AG04450 (cell line): ENCODE data around the gene NKRF. TPM values are rescaled to one million over a fixed set of nuclear protein-coding genes. Genes with fewer than 3 reads are reported as not detected.

Experiments used
- CTCF ChIA-PET: fragments of 300-600, 350-600 bp; formaldehyde crosslinking; extraction: SDS; loops from one replicate; lab custom pipeline; 2022; ENCODE audit warnings: antibody characterized with exemption, inconsistent platforms; lab: Charles Lee
- POLR2A ChIA-PET: fragments of 350-600 bp; formaldehyde crosslinking; extraction: SDS; loops from one replicate; lab custom pipeline; 2021; ENCODE audit warnings: antibody characterized with exemption, inconsistent platforms; lab: Yijun Ruan, JAX
- DNase-seq: peaks from one replicate; pipeline ENCODE4 v3.0.0-alpha.2; 2011; ENCODE audit warnings: low read depth, low spot score
- H3K27ac ChIP-seq: one replicate; pipeline ENCODE4 v1.5.1; 2012; ENCODE audit warnings: low read depth, low read length, control low read depth
- H3K27me3 ChIP-seq: one replicate; pipeline ENCODE4 v1.6.0; 2012; ENCODE audit warnings: low read length; ENCODE audit not compliant: control insufficient read depth, insufficient read depth
- H3K4me3 ChIP-seq: 2 replicates; pipeline ENCODE4 v1.5.1; 2011; ENCODE audit warnings: mild to moderate bottlenecking, low read depth, low read length, control low read depth
- H3K9me3 ChIP-seq: 2 replicates; pipeline ENCODE4 v1.5.1; 2012; ENCODE audit warnings: low read length; ENCODE audit not compliant: control insufficient read depth, insufficient read depth
- polyA plus RNA-seq: library from polyadenylated mRNA; depleted of rRNA; stranded (reverse); fragments of >200 nt; gene quantifications from 2 replicates; pipeline ENCODE4 v1.2.3, GENCODE V29; 2011
- TF ChIP-seq, protein P1 (sequence below): IDR thresholded peaks from 2 replicates; pipeline ENCODE4 v1.5.1; 2011; ENCODE audit warnings: low read depth, low read length, control low read depth, inconsistent platforms

NKRF gene
- polyA plus RNA-seq, 1 experiment: 6.4 TPM

DNA sequence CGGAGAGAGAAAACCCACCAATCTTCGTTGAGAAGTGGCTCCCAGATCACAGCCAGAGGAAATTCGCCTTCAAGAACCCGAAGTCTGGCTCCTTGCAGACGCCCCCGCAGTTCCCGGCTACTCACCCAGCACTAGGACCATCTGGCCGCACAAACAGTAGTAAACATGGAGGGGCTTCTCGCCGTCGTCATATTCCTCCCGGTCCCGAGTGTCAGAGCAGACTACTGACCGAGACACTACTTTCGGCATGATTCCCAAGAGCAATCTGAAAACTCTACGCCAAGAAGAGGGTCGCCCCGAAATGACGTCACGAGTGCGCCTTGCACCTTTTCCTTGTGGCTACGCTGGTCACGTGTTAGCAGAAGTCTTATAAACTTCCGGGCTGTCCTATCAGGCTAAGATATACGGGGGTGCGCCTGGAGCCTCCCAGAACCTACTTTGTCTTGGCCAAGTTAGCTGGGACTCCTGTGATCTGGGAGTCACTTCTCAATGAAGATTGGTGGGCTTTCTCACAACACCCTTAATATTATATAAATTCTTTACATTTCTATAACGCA, 41.0 kb downstream of the NKRF start, which contains the start of gene STEEP1:
Gene STEEP1, minus strand, starts transcription at position 303 of the 557 bp plus-strand sequence. Its CDS starts 54 bp downstream, at position 249.
- TF ChIP-seq, protein P1, sequence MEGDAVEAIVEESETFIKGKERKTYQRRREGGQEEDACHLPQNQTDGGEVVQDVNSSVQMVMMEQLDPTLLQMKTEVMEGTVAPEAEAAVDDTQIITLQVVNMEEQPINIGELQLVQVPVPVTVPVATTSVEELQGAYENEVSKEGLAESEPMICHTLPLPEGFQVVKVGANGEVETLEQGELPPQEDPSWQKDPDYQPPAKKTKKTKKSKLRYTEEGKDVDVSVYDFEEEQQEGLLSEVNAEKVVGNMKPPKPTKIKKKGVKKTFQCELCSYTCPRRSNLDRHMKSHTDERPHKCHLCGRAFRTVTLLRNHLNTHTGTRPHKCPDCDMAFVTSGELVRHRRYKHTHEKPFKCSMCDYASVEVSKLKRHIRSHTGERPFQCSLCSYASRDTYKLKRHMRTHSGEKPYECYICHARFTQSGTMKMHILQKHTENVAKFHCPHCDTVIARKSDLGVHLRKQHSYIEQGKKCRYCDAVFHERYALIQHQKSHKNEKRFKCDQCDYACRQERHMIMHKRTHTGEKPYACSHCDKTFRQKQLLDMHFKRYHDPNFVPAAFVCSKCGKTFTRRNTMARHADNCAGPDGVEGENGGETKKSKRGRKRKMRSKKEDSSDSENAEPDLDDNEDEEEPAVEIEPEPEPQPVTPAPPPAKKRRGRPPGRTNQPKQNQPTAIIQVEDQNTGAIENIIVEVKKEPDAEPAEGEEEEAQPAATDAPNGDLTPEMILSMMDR: no peak
- peak; percentile 63 for DNase-seq
- POLR2A ChIA-PET: interaction anchor here (1.1 kb wide), 1 partner anchor 10 kb away, joined by 5 read pairs; the partner anchor contains the start of gene UBE2A
- Histone ChIP-seq H3K4me3 (peak within 1 kb of the TSS; percentile 70), H3K27me3 (no peaks in the 10 kb centered on the region), H3K9me3 (no peaks in the 10 kb centered on the region), H3K27ac (peak within 1 kb of the TSS; percentile 61)
- CTCF ChIA-PET: interaction anchor here (0.6 kb wide), 1 partner anchor 147 kb away, joined by 3 read pairs; no protein-coding TSS in a partner anchor

DNA sequence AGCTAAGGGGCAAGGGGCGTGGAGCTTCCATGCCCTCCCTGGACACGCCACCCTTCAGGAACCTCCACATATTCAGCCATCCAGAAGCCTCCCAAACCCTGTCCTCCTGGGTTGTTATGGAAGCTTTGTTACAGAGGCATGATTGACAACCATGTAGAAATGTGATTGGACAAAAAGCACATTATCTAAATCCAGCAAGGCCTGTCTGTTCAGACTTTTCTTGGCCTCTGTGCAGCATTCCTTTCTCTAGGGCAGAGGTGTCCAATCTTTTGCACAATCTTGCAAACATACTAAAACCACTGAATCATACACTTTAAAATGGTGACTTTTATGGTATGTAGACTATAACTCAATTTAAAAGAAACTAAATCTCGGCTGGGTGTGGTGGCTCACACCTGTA, 53.7 kb downstream of the NKRF start:
- Histone ChIP-seq H3K9me3 (no peaks in the 10 kb centered on the region), H3K27ac (no peak overlapping the region), H3K27me3 (no peaks in the 10 kb centered on the region), H3K4me3 (no peak overlapping the region)
- POLR2A ChIA-PET: no interaction called here
- CTCF ChIA-PET: interaction anchor here (0.6 kb wide), 1 partner anchor 175 kb away, joined by 3 read pairs; no protein-coding TSS in a partner anchor
- no peak for DNase-seq
- TF ChIP-seq, protein P1: no peak

DNA sequence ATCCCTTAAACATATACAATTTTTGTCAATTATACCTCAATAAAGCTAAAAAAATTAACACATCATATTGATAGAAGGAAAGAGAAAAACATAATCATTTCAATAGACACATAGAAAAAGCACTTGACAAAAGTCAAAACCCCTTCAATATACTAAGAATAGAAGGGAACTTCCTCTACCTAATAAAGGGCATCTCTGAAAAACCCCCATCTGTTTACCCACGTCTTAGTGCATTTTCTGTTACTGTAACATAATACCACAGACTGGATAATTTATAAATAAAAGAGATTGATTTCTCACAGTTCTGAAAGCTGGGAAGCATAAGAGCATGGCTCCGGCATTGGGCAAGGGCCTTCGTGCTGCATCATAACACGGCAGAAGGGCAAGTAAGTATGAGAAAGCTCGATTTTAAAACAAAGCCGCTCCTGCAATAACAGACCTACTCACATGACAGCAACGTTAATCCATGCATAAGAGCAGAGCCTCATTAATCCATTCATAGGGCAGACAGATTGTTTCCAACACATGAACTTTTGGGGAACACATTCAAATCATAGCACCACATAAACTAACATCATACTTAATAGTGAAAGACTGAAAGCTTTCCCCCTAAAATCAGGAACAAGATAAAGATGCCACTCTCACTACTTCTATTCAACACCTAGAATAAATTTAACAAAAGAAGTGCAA, 56.8 kb downstream of the NKRF start:
- no peak for DNase-seq
- no peak overlapping the region for H3K4me3 ChIP-seq
- H3K27ac ChIP-seq: no peak overlapping the region
- no peaks in the 10 kb centered on the region for H3K9me3 ChIP-seq
- TF ChIP-seq, protein P1: no peak
- POLR2A ChIA-PET: interaction anchor here (0.6 kb wide), 1 partner anchor 242 kb away, joined by 3 read pairs; the partner anchor contains the start of gene RPL39
- CTCF ChIA-PET: no interaction called here
- H3K27me3 ChIP-seq: no peaks in the 10 kb centered on the region

DNA sequence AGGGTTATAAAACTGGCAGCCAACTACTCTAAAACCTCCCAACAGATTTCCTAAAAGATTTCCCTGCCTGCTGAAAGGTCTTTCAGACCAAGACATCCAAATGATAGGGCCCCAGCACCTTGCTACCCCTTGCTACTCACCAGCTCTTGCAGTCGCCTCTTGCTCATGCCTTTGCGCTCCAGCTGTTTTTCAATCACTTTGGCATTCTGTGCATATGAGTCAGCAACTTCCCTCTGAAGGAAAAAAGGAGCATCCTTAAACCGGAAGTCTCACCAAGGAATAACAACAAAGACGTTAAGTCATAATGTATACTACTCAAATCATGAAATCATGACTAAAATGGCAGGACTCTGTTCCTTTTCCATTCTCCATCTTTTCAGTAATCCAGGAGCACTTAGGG, 65.0 kb downstream of the NKRF start:
- ChIA-PET CTCF (no interaction called here), POLR2A (interaction anchor here (0.7 kb wide), 1 partner anchor 85 kb away, joined by 5 read pairs; no protein-coding TSS in a partner anchor)
- H3K9me3 ChIP-seq: no peaks in the 10 kb centered on the region
- peak overlapping the region; percentile 57 for H3K27ac ChIP-seq
- no peak overlapping the region for H3K4me3 ChIP-seq
- peak; percentile 37 for DNase-seq
- TF ChIP-seq, protein P1: no peak
- no peaks in the 10 kb centered on the region for H3K27me3 ChIP-seq

DNA sequence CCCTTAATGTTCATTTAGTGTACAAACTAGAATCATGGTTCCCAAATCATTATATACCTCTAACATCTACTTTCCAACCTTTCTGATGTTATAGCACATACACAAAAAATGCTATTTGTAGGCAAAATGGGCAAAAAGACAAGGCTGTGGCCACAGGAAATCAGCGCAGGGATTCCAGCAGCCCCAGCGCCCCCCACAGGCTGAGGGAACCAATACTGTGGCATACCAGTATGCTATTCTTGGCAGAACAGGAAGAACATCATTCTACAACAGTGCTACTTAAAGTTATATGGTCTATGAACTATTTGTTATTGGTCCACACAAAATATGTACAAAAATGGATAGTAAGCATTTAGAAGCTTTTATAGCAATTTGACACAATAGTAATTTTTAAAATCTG, 66.4 kb downstream of the NKRF start:
- no peak for DNase-seq
- CTCF ChIA-PET: no interaction called here
- POLR2A ChIA-PET: no interaction called here

More for the DNA sequence above, 66.4 kb downstream of the NKRF start:
- TF ChIP-seq, protein P1: no peak
- no peaks in the 10 kb centered on the region for H3K27me3 ChIP-seq
- no peak overlapping the region for H3K27ac ChIP-seq
- H3K4me3 ChIP-seq: no peak overlapping the region
- no peaks in the 10 kb centered on the region for H3K9me3 ChIP-seq
